NT2/D1 (cell line): ENCODE measurements around the gene LHCGR.

ENCODE experiments used
- DNase-seq: peaks from one replicate; pipeline ENCODE4 v3.0.0-alpha.2; 2011; ENCODE audit warnings: low read depth, low spot score
- H3K27me3 ChIP-seq: 2 replicates; pipeline ENCODE4 v1.6.0; 2011; ENCODE audit warnings: mild to moderate bottlenecking; ENCODE audit not compliant: insufficient read length, insufficient read depth
- H3K36me3 ChIP-seq: 2 replicates; pipeline ENCODE4 v1.6.1; 2011; ENCODE audit warnings: mild to moderate bottlenecking, low read length, mixed read lengths; ENCODE audit not compliant: insufficient read depth, insufficient read length
- H3K4me1 ChIP-seq: 2 replicates; pipeline ENCODE4 v1.5.1; 2011; ENCODE audit not compliant: insufficient read depth, insufficient read length
- H3K4me3 ChIP-seq: 2 replicates; pipeline ENCODE4 v1.5.1; 2011; ENCODE audit warnings: low read depth; ENCODE audit not compliant: insufficient read length
- H3K9ac ChIP-seq: 2 replicates; pipeline ENCODE4 v1.6.0; 2011; ENCODE audit warnings: low read depth; ENCODE audit not compliant: insufficient read length
- H3K9me3 ChIP-seq: 2 replicates; pipeline ENCODE4 v1.5.1; 2011; ENCODE audit warnings: mild to moderate bottlenecking, low read length; ENCODE audit not compliant: insufficient read depth
- SUZ12 ChIP-seq: IDR thresholded peaks from 2 replicates; pipeline ENCODE4 v1.6.1; 2011; ENCODE audit not compliant: insufficient read length, insufficient read depth; ENCODE audit errors: extremely low read depth
- YY1 ChIP-seq: IDR thresholded peaks from 2 replicates; pipeline ENCODE4 v1.6.1; 2011; ENCODE audit not compliant: insufficient read length, insufficient read depth
- ZNF274 ChIP-seq: IDR thresholded peaks from 2 replicates; pipeline ENCODE4 v1.6.1; 2011; ENCODE audit warnings: mild to moderate bottlenecking, low read depth, low read length

The LHCGR gene

DNA sequence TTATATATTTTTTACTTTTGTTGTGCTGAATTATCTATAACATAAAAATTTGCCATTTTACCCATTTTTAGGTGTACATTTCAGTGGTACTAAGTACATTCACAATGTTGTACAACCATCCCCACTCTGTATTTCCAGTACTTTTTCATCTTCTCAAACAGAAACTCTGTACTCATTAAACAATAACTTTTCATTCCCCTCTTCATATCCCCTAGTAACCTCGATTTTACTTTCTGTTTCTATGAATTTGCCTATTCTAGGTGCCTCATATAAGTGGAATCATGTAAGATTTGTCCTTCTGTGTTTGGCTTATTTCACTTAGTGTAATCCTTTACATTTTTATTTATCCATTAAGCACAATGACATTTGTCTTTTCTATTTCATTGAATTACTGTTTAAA is 86.5 kb downstream of the LHCGR start:
- H3K27me3 ChIP-seq, result no peaks in the 10 kb centered on the region
- no peak overlapping the region for H3K4me3 ChIP-seq
- H3K4me1 ChIP-seq, result no peaks in the 10 kb centered on the region
- no peak for TF ChIP-seq SUZ12
- no peak for TF ChIP-seq ZNF274
- TF ChIP-seq YY1, result no peak
- no peak for DNase-seq
- no peaks in the 10 kb centered on the region for H3K36me3 ChIP-seq
- no peak overlapping the region for H3K9ac ChIP-seq
- no peaks in the 10 kb centered on the region; the same call in 1 of the 2 replicates for H3K9me3 ChIP-seq

DNA sequence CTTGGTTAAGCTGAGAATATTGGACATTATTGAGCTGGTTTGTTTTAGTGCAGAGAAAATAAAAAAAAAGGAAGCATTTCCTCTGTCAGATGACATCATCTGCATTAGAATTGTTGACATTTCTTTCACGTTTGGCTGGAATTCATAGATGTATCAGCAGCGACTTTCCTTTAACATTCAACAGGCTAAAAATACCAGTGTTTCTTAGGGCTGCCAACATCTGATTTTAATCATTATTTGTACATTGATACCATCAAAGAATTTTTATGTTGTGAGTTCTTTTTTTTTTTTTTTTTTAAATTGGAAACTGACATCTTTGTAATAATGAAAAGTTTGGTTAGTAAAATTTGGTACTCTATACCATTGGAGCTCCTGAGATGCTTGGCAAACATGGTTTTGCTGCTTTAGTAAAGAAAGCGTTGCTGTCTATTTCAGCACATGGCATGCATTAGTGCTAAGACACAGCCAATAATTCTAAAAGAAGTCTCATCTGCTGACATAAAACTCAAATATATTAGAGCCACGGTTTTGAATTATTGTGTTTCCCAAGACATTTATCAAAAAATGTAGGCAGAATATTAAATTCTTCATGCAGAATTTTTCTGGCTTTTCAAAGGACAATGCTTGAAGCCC is 104.2 kb downstream of the LHCGR start:
- no peak for DNase-seq

DNA sequence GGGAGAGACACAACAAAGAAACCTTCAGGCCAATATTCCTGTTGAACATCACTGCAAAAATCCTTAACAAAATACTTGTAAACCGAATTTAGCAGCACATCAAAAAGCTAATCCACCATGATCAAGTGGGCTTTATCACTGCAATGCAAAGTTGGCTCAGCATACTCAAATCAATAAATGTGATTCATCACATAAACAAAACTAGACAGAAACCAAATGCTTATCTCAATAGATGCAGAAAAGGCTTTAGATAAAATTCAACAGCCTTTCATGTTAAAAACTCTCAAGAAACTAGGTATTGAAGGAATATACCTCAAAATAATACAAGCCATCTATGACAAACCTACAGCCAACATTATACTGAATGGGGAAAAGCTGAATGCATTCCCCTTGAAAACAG is 117.3 kb downstream of the LHCGR start:
- 0 out of 2 replicates have a peak, but pooled peaks cover 5% of the 10 kb centered on the region for H3K9me3 ChIP-seq
- no peaks in the 10 kb centered on the region for H3K27me3 ChIP-seq
- TF ChIP-seq SUZ12, result no peak
- TF ChIP-seq YY1, result no peak
- no peak for TF ChIP-seq ZNF274
- no peak overlapping the region for H3K4me3 ChIP-seq
- DNase-seq, result no peak
- H3K9ac ChIP-seq, result no peak overlapping the region
- no peaks in the 10 kb centered on the region for H3K4me1 ChIP-seq
- H3K36me3 ChIP-seq, result no peaks in the 10 kb centered on the region

More for the DNA sequence above, 104.2 kb downstream of the LHCGR start:
- H3K4me1 ChIP-seq, result no peaks in the 10 kb centered on the region
- TF ChIP-seq YY1, result no peak
- TF ChIP-seq SUZ12, result no peak
- no peak for TF ChIP-seq ZNF274
- H3K4me3 ChIP-seq, result no peak overlapping the region
- no peak overlapping the region for H3K9ac ChIP-seq
- no peaks in the 10 kb centered on the region for H3K27me3 ChIP-seq
- no peaks in the 10 kb centered on the region for H3K9me3 ChIP-seq
- H3K36me3 ChIP-seq, result no peaks in the 10 kb centered on the region
